H1 (cell line): Measurements from ENCODE around the gene AZGP1. TPM values are rescaled to one million over a fixed set of nuclear protein-coding genes. Genes with fewer than 3 reads are reported as not detected.

Experiments
- CTCF ChIA-PET: fragments of 300-600 bp; sonication (Branson Sonifier 250); formaldehyde crosslinking; loops from one replicate; lab custom pipeline; 2021; ENCODE audit not compliant: partially characterized antibody; lab: Charles Lee
- POLR2A ChIA-PET: fragments of 300-600 bp; sonication (Branson Sonifier 250); formaldehyde crosslinking; loops from one replicate; lab custom pipeline; 2021; ENCODE audit warnings: inconsistent platforms; ENCODE audit not compliant: partially characterized antibody; lab: Charles Lee
- DNase-seq, 2 experiments: peaks; one replicate each; pipeline versions ENCODE4 v3.0.0 to v3.0.0-alpha.2; 2010 to 2022; ENCODE audit warnings: low spot score in 2 of 2, low read depth in 1 of 2, mixed read lengths in 1 of 2
- FAIRE-seq: peaks from 2 replicates; lab custom pipeline; 2011; peaks lifted over from hg19 to GRCh38; lab: Jason Lieb, UNC
- H2AFZ ChIP-seq: 2 replicates; pipeline ENCODE4 v1.8.1; 2012; ENCODE audit warnings: low read length, inconsistent platforms
- H2AK5ac ChIP-seq: 2 replicates; pipeline ENCODE4 v1.6.1; 2013; ENCODE audit warnings: low read depth, low read length
- H2BK120ac ChIP-seq: replicated peaks from 2 replicates; pipeline ENCODE3; 2013; ENCODE audit warnings: low read depth, low read length, inconsistent platforms
- H2BK12ac ChIP-seq: 2 replicates; pipeline ENCODE4 v1.6.1; 2013; ENCODE audit warnings: low read depth, low read length
- H2BK15ac ChIP-seq: 2 replicates; pipeline ENCODE4 v1.6.1; 2013; ENCODE audit warnings: low read length
- H2BK20ac ChIP-seq: 2 replicates; pipeline ENCODE4 v1.6.1; 2013; ENCODE audit warnings: low read length
- H2BK5ac ChIP-seq: 2 replicates; pipeline ENCODE4 v1.6.1; 2013; ENCODE audit warnings: low read depth, low read length
- H3K14ac ChIP-seq: 2 replicates; pipeline ENCODE4 v1.6.1; 2013; ENCODE audit warnings: inconsistent platforms; ENCODE audit not compliant: insufficient read length
- H3K18ac ChIP-seq: 2 replicates; pipeline ENCODE4 v1.6.1; 2013; ENCODE audit warnings: low read length; ENCODE audit errors: extremely low read depth
- H3K23ac ChIP-seq: 2 replicates; pipeline ENCODE4 v1.6.1; 2013; ENCODE audit warnings: inconsistent platforms; ENCODE audit not compliant: insufficient read length
- H3K23me2 ChIP-seq: 2 replicates; pipeline ENCODE4 v1.6.1; 2013; ENCODE audit warnings: low read depth, low read length
- H3K27ac ChIP-seq: 2 replicates; pipeline ENCODE4 v1.6.1; 2011; ENCODE audit warnings: low read depth, low read length, inconsistent platforms
- H3K27me3 ChIP-seq, 4 experiments: replicated peaks in 1 of 4; 1 replicate in 1 of 4; 2 replicates in 3 of 4; pipeline versions ENCODE4 v1.6.1 to v1.8.1; 2011 to 2013; ENCODE audit warnings: low read length in 3 of 4, mild to moderate bottlenecking in 3 of 4, inconsistent platforms in 2 of 4, mixed read lengths in 2 of 4, moderate library complexity in 1 of 4; ENCODE audit not compliant: control insufficient read depth in 3 of 4, insufficient read depth in 3 of 4; ENCODE audit errors: extremely low read depth in 1 of 4
- H3K36me3 ChIP-seq, 4 experiments: 2 replicates each; pipeline versions ENCODE4 v1.6.1 to v1.8.1; 2011 to 2013; ENCODE audit warnings: mild to moderate bottlenecking in 4 of 4, low read length in 3 of 4, moderate library complexity in 2 of 4, control low read depth in 1 of 4, inconsistent platforms in 1 of 4; ENCODE audit not compliant: insufficient read depth in 4 of 4, control insufficient read depth in 2 of 4
- H3K4ac ChIP-seq: replicated peaks from 2 replicates; pipeline ENCODE3; 2013; ENCODE audit warnings: low read length, low read depth, mixed read lengths, inconsistent platforms; ENCODE audit not compliant: insufficient read length
- H3K4me1 ChIP-seq, 4 experiments: replicated peaks in 1 of 4; 1 replicate in 1 of 4; 2 replicates in 3 of 4; pipeline versions ENCODE4 v1.6.1 to v1.8.1; 2011 to 2013; ENCODE audit warnings: low read length in 3 of 4, inconsistent platforms in 2 of 4, mixed read lengths in 1 of 4; ENCODE audit not compliant: insufficient read depth in 4 of 4, control insufficient read depth in 3 of 4
- H3K4me2 ChIP-seq, 2 experiments: 2 replicates each; pipeline versions ENCODE4 v1.6.1 to v1.8.1; 2011 to 2013; ENCODE audit warnings: low read depth in 2 of 2, low read length in 2 of 2, control low read depth in 1 of 2, inconsistent platforms in 1 of 2, mild to moderate bottlenecking in 1 of 2; ENCODE audit not compliant: insufficient read depth in 1 of 2
- H3K4me3 ChIP-seq, 4 experiments: fragments of 200-600, 300-600 bp in 1 of 4; sonication (generic), shearing (Covaris generic), sonication (Bioruptor Twin) in 1 of 4; 2 replicates each; pipeline versions ENCODE4 v1.5.1 to v1.8.1; 2011 to 2016; ENCODE audit warnings: low read length in 4 of 4, low read depth in 3 of 4, control low read depth in 2 of 4, inconsistent platforms in 2 of 4, mild to moderate bottlenecking in 2 of 4, mixed read lengths in 1 of 4, moderate library complexity in 1 of 4; ENCODE audit not compliant: insufficient read depth in 2 of 4; ENCODE audit errors: extremely low read depth in 1 of 4
- H3K56ac ChIP-seq: replicated peaks from 2 replicates; pipeline ENCODE3; 2013; ENCODE audit warnings: low read depth, mild to moderate bottlenecking, mixed read lengths, low read length, inconsistent platforms; ENCODE audit not compliant: insufficient read length
- H3K79me1 ChIP-seq: 2 replicates; pipeline ENCODE4 v1.6.1; 2013; ENCODE audit warnings: low read depth, low read length, control low read depth
- H3K79me2 ChIP-seq, 2 experiments: 2 replicates each; pipeline versions ENCODE4 v1.6.1 to v1.8.1; 2012 to 2013; ENCODE audit warnings: low read length in 2 of 2, mild to moderate bottlenecking in 2 of 2, inconsistent platforms in 1 of 2; ENCODE audit not compliant: insufficient read depth in 2 of 2, control insufficient read depth in 1 of 2
- H3K9ac ChIP-seq, 4 experiments: replicated peaks in 1 of 4; 1 replicate in 1 of 4; 2 replicates in 3 of 4; pipeline versions ENCODE4 v1.6.1 to v1.8.1; 2011 to 2013; ENCODE audit warnings: low read depth in 3 of 4, low read length in 3 of 4, control low read depth in 2 of 4, mild to moderate bottlenecking in 2 of 4, moderate library complexity in 2 of 4, inconsistent platforms in 1 of 4; ENCODE audit errors: extremely low read depth in 1 of 4
- H3K9me3 ChIP-seq, 2 experiments: 2 replicates each; pipeline versions ENCODE4 v1.6.1 to v1.8.1; 2012 to 2013; ENCODE audit warnings: mild to moderate bottlenecking in 2 of 2, moderate library complexity in 2 of 2, control low read depth in 1 of 2, inconsistent platforms in 1 of 2, low read depth in 1 of 2, low read length in 1 of 2, mixed read lengths in 1 of 2; ENCODE audit not compliant: insufficient read depth in 2 of 2
- H4K20me1 ChIP-seq, 2 experiments: replicated peaks in 1 of 2; 2 replicates each; pipeline versions ENCODE3 to v1.8.1; 2011 to 2013; ENCODE audit warnings: inconsistent platforms in 2 of 2, low read length in 2 of 2, mild to moderate bottlenecking in 1 of 2; ENCODE audit not compliant: insufficient read depth in 2 of 2, control insufficient read depth in 1 of 2
- H4K5ac ChIP-seq: 2 replicates; pipeline ENCODE4 v1.6.1; 2013; ENCODE audit warnings: low read length, low read depth, mixed read lengths, inconsistent platforms; ENCODE audit not compliant: insufficient read length
- H4K8ac ChIP-seq: 2 replicates; pipeline ENCODE4 v1.8.0; 2013; ENCODE audit warnings: mild to moderate bottlenecking, moderate library complexity, low read length, inconsistent platforms; ENCODE audit not compliant: insufficient read depth; ENCODE audit errors: extremely low read depth
- H4K91ac ChIP-seq: replicated peaks from 2 replicates; pipeline ENCODE3; 2013; ENCODE audit warnings: low read length, mixed read lengths, inconsistent platforms; ENCODE audit not compliant: insufficient read length
- ASH2L ChIP-seq: fragments of 200-600, 300-600 bp; sonication (generic); IDR thresholded peaks from one replicate; pipeline ENCODE4 v1.7.1; 2017; ENCODE audit warnings: low read length
- CEBPB ChIP-seq: IDR thresholded peaks from 2 replicates; pipeline ENCODE4 v1.6.1; 2012; ENCODE audit warnings: low read depth, low read length
- CHD1 ChIP-seq: IDR thresholded peaks from 2 replicates; pipeline ENCODE4 v1.6.1; 2012; ENCODE audit warnings: low read depth, low read length, improper control_type of control experiment
- EGR1 ChIP-seq: IDR thresholded peaks from 2 replicates; pipeline ENCODE4 v1.6.1; 2011; ENCODE audit warnings: low read depth, low read length, borderline replicate concordance
- KDM1A ChIP-seq: fragments of 200-600, 300-600 bp; sonication (generic); IDR thresholded peaks from 2 replicates; pipeline ENCODE4 v1.7.1; 2016; ENCODE audit warnings: mild to moderate bottlenecking, low read length, borderline replicate concordance
- NRF1 ChIP-seq: IDR thresholded peaks from 2 replicates; pipeline ENCODE4 v1.6.1; 2011; ENCODE audit warnings: mild to moderate bottlenecking, low read depth, low read length, improper control_type of control experiment
- SP4 ChIP-seq: IDR thresholded peaks from 2 replicates; pipeline ENCODE4 v1.6.1; 2012; ENCODE audit warnings: low read length, inconsistent platforms
- WGBS, 2 experiments: shearing (Covaris generic) in 1 of 2; methylation state at CpG; one replicate each; pipeline versions ENCODE4 v1.1.6 to v1.1.7; 2013 to 2015; ENCODE audit warnings: low lambda C conversion rate in 2 of 2, mixed read lengths in 2 of 2, inconsistent platforms in 1 of 2, low coverage in 1 of 2, missing lambda C conversion rate in 1 of 2; ENCODE audit not compliant: insufficient replicate concordance in 2 of 2, insufficient coverage in 1 of 2, insufficient read length in 1 of 2; ENCODE audit errors: extremely low coverage in 1 of 2, missing lambda C conversion rate in 1 of 2; 5-methylcytosine and 5-hydroxymethylcytosine counted together
- polyA plus RNA-seq, 7 experiments: library from polyadenylated mRNA; depleted of rRNA in 3 of 7; stranded (reverse) in 5 of 7; unstranded in 2 of 7; fragments of >200 nt in 5 of 7; fragments of 200-250 nt in 2 of 7; gene quantifications; 1 replicate in 5 of 7; 2 replicates in 1 of 7; 4 replicates in 1 of 7; pipeline versions ENCODE4 v1.2.1 to v1.2.3, GENCODE V29; 2011 to 2013; ENCODE audit warnings: missing spikeins in 2 of 7, mixed read lengths in 2 of 7
- total RNA-seq: library from RNA; stranded (reverse); fragmentation: NEBNext Ultra II Directional; extraction: Animal tissue kit (Norgen Biotek cat#: 25700); gene quantifications from 2 replicates; pipeline ENCODE4 v1.2.1, GENCODE V29; 2021
- TF ChIP-seq, protein P1 (sequence below): IDR thresholded peaks from 2 replicates; pipeline ENCODE4 v1.6.1; 2012; ENCODE audit warnings: inconsistent platforms

AZGP1 gene
- total and polyA plus RNA-seq, 2 of the 8 experiments (the other 6 are each of a cell fraction or from before 2014, with no cell fraction given) = 0.52 to 0.68 TPM

DNA sequence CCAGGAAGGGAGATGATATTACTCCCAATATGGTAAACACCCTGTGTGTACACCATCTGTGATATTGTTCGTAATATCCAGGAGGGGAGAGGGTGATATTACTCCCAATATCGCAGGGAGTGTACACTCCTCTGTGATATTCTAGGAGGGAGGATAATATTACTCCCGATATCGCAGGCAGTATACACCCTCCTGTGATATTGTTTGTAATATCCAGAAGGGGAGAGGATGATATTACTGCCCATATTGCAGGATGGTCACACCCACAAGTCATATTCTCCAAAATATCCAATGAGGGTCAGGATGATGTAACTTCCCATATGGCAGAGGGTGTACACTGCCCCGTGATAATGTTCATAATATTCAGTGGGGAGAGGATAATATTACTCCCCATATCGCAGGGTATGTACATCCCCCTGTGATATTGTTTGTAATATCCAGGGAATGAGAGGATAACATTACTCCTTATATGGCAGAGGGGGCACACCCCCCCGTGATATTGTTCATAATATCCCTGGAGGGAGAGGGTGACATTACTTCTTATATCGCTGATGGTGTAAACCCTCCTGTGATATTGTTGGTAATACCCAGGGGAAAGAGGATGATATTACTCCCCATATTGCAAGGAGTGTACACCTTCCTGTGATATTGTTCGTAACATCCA lies 17.1 kb downstream of the AZGP1 start:
- ChIA-PET CTCF (no interaction called here), POLR2A (no interaction called here)

More for the DNA sequence above, 17.1 kb downstream of the AZGP1 start:
- Histone ChIP-seq H3K79me2 (no peaks in the 10 kb centered on the region), H4K20me1 (no peaks in the 10 kb centered on the region), H2BK20ac (no peak overlapping the region), H2BK120ac (no peak overlapping the region), H3K9me3 (no peaks in the 10 kb centered on the region), H3K56ac (no peak overlapping the region), H3K23me2 (no peaks in the 10 kb centered on the region), H3K18ac (no peak overlapping the region), H2BK15ac (no peak overlapping the region), H2BK12ac (no peak overlapping the region), H3K9ac (no peak overlapping the region), H3K27me3 (no peaks in the 10 kb centered on the region), H3K36me3 (no peaks in the 10 kb centered on the region), H4K5ac (no peak overlapping the region), H3K4me2 (no peak overlapping the region), H3K4me3 (no peak overlapping the region), H2AFZ (no peak overlapping the region), H3K14ac (no peak overlapping the region), H4K8ac (no peak overlapping the region), H3K27ac (no peak overlapping the region), H3K23ac (no peak overlapping the region), H2AK5ac (no peak overlapping the region), H3K79me1 (no peaks in the 10 kb centered on the region), H4K91ac (no peak overlapping the region), H2BK5ac (no peak overlapping the region), H3K4me1 (no peaks in the 10 kb centered on the region), H3K4ac (no peak overlapping the region)
- TF ChIP-seq EGR1 = no peak
- TF ChIP-seq CEBPB = no peak
- no peak for TF ChIP-seq ASH2L
- no peak for TF ChIP-seq SP4
- TF ChIP-seq CHD1 = no peak
- no peak for TF ChIP-seq NRF1
- no peak for TF ChIP-seq KDM1A
- TF ChIP-seq, protein P1, sequence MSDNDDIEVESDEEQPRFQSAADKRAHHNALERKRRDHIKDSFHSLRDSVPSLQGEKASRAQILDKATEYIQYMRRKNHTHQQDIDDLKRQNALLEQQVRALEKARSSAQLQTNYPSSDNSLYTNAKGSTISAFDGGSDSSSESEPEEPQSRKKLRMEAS = no peak
- WGBS, 2 experiments = 90% methylated on average over 9 of the region's 9 CpGs; no CpG with 5 or more reads in 1 of the 2 experiments
- DNase-seq = no peak
- FAIRE-seq = no peak
